ENCODE results near the gene BICD1.

DNA sequence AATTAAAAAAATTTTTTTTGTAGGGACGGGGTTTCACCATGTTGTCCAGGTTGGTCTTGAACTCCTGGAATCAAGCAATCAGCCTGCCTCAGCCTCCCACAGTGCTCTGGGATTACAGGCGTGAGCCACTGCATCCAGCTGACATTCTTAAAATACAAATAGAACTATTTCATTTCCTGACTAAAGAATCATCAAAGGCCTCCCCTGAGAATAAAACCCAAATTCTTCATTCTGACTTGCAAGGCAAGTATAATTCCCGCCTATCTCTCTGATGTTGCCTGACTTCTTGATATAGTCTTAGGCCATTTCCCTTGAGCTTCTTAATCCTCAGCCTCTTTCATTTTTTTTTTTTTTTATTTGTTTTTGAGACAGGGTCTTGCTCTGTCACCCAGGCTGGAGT, 4.4 kb upstream of the BICD1 start:
- TF ChIP-seq, protein P1, sequence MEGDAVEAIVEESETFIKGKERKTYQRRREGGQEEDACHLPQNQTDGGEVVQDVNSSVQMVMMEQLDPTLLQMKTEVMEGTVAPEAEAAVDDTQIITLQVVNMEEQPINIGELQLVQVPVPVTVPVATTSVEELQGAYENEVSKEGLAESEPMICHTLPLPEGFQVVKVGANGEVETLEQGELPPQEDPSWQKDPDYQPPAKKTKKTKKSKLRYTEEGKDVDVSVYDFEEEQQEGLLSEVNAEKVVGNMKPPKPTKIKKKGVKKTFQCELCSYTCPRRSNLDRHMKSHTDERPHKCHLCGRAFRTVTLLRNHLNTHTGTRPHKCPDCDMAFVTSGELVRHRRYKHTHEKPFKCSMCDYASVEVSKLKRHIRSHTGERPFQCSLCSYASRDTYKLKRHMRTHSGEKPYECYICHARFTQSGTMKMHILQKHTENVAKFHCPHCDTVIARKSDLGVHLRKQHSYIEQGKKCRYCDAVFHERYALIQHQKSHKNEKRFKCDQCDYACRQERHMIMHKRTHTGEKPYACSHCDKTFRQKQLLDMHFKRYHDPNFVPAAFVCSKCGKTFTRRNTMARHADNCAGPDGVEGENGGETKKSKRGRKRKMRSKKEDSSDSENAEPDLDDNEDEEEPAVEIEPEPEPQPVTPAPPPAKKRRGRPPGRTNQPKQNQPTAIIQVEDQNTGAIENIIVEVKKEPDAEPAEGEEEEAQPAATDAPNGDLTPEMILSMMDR (conservative IDR thresholded peaks at IDR 0.05) = no peak
- TF ChIP-seq ZFX (IDR thresholded peaks at IDR 0.05) = no peak
